Measurements from ENCODE around the gene IZUMO4.
"Not testable (repeated sequence)": the region's sequence is repeated elsewhere in the genome, so short reads cannot be mapped to it uniquely, and the experiment has no call there.

GRCh38 chr19:2086695-2087620 is 9.8 kb upstream of the IZUMO4 start:
- TF ChIP-seq EZH2 (IDR thresholded peaks at IDR 0.05; ENCODE audit: borderline replicate concordance, insufficient read depth, low read depth, low read length, poor library complexity, severe bottlenecking); CTCF (IDR thresholded peaks at IDR 0.05): not testable (repeated sequence)

Data from B cell (primary cell).